HG03139 (cell line): Measurements from ENCODE around the gene SLC27A2.
"Not testable (repeated sequence)": the region's sequence is repeated elsewhere in the genome, so short reads cannot be mapped to it uniquely, and the experiment has no call there.

Experiments used
- ATAC-seq: cut with Tn5 transposase; IDR thresholded peaks from one replicate; pipeline ENCODE4 v1.9.1; 2021; ENCODE audit not compliant: unreplicated experiment

SLC27A2 gene

GRCh38 chr15:50181969-50182218 is at the start of gene SLC27A2:
Gene SLC27A2, plus strand, starts transcription at chr15:50182196. Its CDS starts 232 bp downstream, at chr15:50182428.
- peak; percentile 49 for ATAC-seq

GRCh38 chr15:50132251-50132984 is 49.6 kb upstream of the SLC27A2 start:
- ATAC-seq, result not testable (repeated sequence)

GRCh38 chr15:50134524-50135024 is 47.4 kb upstream of the SLC27A2 start:
- ATAC-seq, result peak; percentile 59

GRCh38 chr15:50135031-50135551 is 46.9 kb upstream of the SLC27A2 start:
- peak; percentile 72 for ATAC-seq

- ATAC-seq, result no peak
Measured at GRCh38 chr15:50137330-50137761, 44.6 kb upstream of the SLC27A2 start.

GRCh38 chr15:50137893-50138292 is 44.1 kb upstream of the SLC27A2 start:
- no peak for ATAC-seq

GRCh38 chr15:50138391-50138790 is 43.6 kb upstream of the SLC27A2 start:
- no peak for ATAC-seq

GRCh38 chr15:50140098-50140497 is 41.9 kb upstream of the SLC27A2 start:
- ATAC-seq, result no peak

- ATAC-seq, result no peak
Measured at GRCh38 chr15:50140983-50141382, 41.0 kb upstream of the SLC27A2 start.

- no peak for ATAC-seq
Measured at GRCh38 chr15:50141856-50142255, 40.1 kb upstream of the SLC27A2 start.

- no peak for ATAC-seq
Measured at GRCh38 chr15:50143255-50143860, 38.6 kb upstream of the SLC27A2 start.

GRCh38 chr15:50144341-50145120 is 37.5 kb upstream of the SLC27A2 start:
- no peak for ATAC-seq

GRCh38 chr15:50145451-50145872 is 36.5 kb upstream of the SLC27A2 start:
- ATAC-seq, result no peak

GRCh38 chr15:50146632-50147031 is 35.4 kb upstream of the SLC27A2 start:
- ATAC-seq, result no peak

GRCh38 chr15:50148362-50148963 is 33.5 kb upstream of the SLC27A2 start:
- no peak for ATAC-seq

- ATAC-seq, result no peak
Measured at GRCh38 chr15:50149090-50149489, 32.9 kb upstream of the SLC27A2 start.

GRCh38 chr15:50150349-50150748 is 31.6 kb upstream of the SLC27A2 start:
- ATAC-seq, result no peak

- no peak for ATAC-seq
Measured at GRCh38 chr15:50150851-50151250, 31.1 kb upstream of the SLC27A2 start.

GRCh38 chr15:50151476-50151875 is 30.5 kb upstream of the SLC27A2 start:
- ATAC-seq, result no peak

- not testable (repeated sequence) for ATAC-seq
Measured at GRCh38 chr15:50158236-50158635, 23.8 kb upstream of the SLC27A2 start.
